HCT116 (cell line): ENCODE results near the gene ACOT7. TPM values are rescaled to one million over a fixed set of nuclear protein-coding genes. Genes with fewer than 3 reads are reported as not detected.

Source experiments
- ATAC-seq: fragments of 200-7000 bp; cut with Tn5 transposase; 2 replicates; pipeline ENCODE4 v1.9.1; 2020; ENCODE audit warnings: mild to moderate bottlenecking, moderate library complexity
- BruUV-seq: library from RNA; stranded (reverse); fragments of 400-500 nt; replicated peaks from 2 replicates; lab custom pipeline; 2021; lab: Mats Ljungman, UMichigan
- CTCF ChIA-PET: fragments of 300-600 bp; sonication (Branson Sonifier 250); formaldehyde crosslinking; loops from one replicate; lab custom pipeline; 2021; ENCODE audit warnings: antibody characterized with exemption; lab: Charles Lee
- POLR2A ChIA-PET: fragments of 300-600, 350-600 bp; sonication (Branson Sonifier 250); formaldehyde crosslinking; loops from one replicate; lab custom pipeline; 2021; ENCODE audit warnings: antibody characterized with exemption; lab: Charles Lee
- RAD21 ChIA-PET, 2 experiments: fragments of 300-600 bp; sonication (Branson Sonifier 250); formaldehyde crosslinking; loops; one replicate each; lab custom pipeline; 2023; ENCODE audit warnings: low total read pairs in 2 of 2; ENCODE audit not compliant: uncharacterized antibody in 2 of 2, unreplicated experiment in 2 of 2, low non-redundant PET in 1 of 2; lab: Charles Lee
- DNase-seq: peaks from one replicate; pipeline ENCODE4 v3.0.0-alpha.2; 2010; ENCODE audit warnings: low read depth, low spot score
- H2AFZ ChIP-seq: fragments of 200-600 bp; shearing (Covaris generic), sonication (generic); 2 replicates; pipeline ENCODE4 v1.6.1; 2017; ENCODE audit warnings: low read depth, mixed run types, mixed read lengths, antibody characterized with exemption, low read length; ENCODE audit not compliant: poor library complexity, severe bottlenecking
- H3K27ac ChIP-seq: 2 replicates; pipeline ENCODE4 v1.5.1; 2012; ENCODE audit warnings: low read depth, low read length
- H3K27me3 ChIP-seq: fragments of 200-600 bp; sonication (generic); 2 replicates; pipeline ENCODE4 v1.6.1; 2016; ENCODE audit warnings: mixed run types, low read length, mixed read lengths; ENCODE audit not compliant: insufficient read depth
- H3K36me3 ChIP-seq, 2 experiments: fragments of 200-500 bp in 1 of 2; fragments of 200-600 bp in 1 of 2; sonication (Bioruptor generic) in 1 of 2; sonication (generic) in 1 of 2; 2 replicates each; pipeline versions ENCODE4 v1.5.1 to v1.6.1; 2014 to 2016; ENCODE audit warnings: low read length in 2 of 2, inconsistent platforms in 1 of 2, mixed read lengths in 1 of 2, mixed run types in 1 of 2; ENCODE audit not compliant: insufficient read depth in 2 of 2, control insufficient read depth in 1 of 2
- H3K4me1 ChIP-seq, 2 experiments: fragments of 200-600 bp in 1 of 2; sonication (generic) in 1 of 2; 2 replicates each; pipeline versions ENCODE4 v1.5.1 to v1.6.1; 2012 to 2017; ENCODE audit warnings: low read length in 2 of 2, inconsistent platforms in 1 of 2, mild to moderate bottlenecking in 1 of 2, mixed read lengths in 1 of 2, mixed run types in 1 of 2, moderate library complexity in 1 of 2; ENCODE audit not compliant: insufficient read depth in 2 of 2, control insufficient read depth in 1 of 2
- H3K4me2 ChIP-seq: fragments of 200-600 bp; sonication (generic); 2 replicates; pipeline ENCODE4 v1.6.1; 2017; ENCODE audit warnings: mixed run types, low read length, mixed read lengths
- H3K4me3 ChIP-seq, 2 experiments: fragments of 200-600 bp in 1 of 2; sonication (generic) in 1 of 2; replicated peaks in 1 of 2; 2 replicates each; pipeline ENCODE4 v1.5.1; 2011 to 2016; ENCODE audit warnings: low read length in 2 of 2, control low read depth in 1 of 2, low read depth in 1 of 2, mild to moderate bottlenecking in 1 of 2, mixed read lengths in 1 of 2, mixed run types in 1 of 2
- H3K79me2 ChIP-seq: fragments of 200-600 bp; sonication (generic); 2 replicates; pipeline ENCODE4 v1.6.1; 2017; ENCODE audit warnings: mild to moderate bottlenecking, mixed run types, low read length, moderate library complexity, mixed read lengths; ENCODE audit not compliant: insufficient read depth
- H3K9ac ChIP-seq: fragments of 200-600 bp; sonication (generic); 2 replicates; pipeline ENCODE4 v1.6.1; 2016; ENCODE audit warnings: low read length, mixed read lengths
- H3K9me2 ChIP-seq: fragments of 200-600 bp; sonication (generic), shearing (Covaris generic); 2 replicates; pipeline ENCODE4 v1.6.1; 2017; ENCODE audit warnings: mixed run types, mild to moderate bottlenecking, moderate library complexity; ENCODE audit not compliant: insufficient read depth
- H3K9me3 ChIP-seq, 2 experiments: fragments of 200-500 bp in 1 of 2; fragments of 200-600 bp in 1 of 2; sonication (Bioruptor generic) in 1 of 2; sonication (generic) in 1 of 2; 2 replicates each; pipeline ENCODE4 v1.6.1; 2014 to 2017; ENCODE audit warnings: low read length in 2 of 2, mixed read lengths in 2 of 2, inconsistent platforms in 1 of 2, low read depth in 1 of 2, mild to moderate bottlenecking in 1 of 2, mixed run types in 1 of 2, moderate library complexity in 1 of 2; ENCODE audit not compliant: control insufficient read depth in 1 of 2, insufficient read depth in 1 of 2
- H4K20me1 ChIP-seq: fragments of 200-600 bp; sonication (generic), shearing (Covaris generic); 2 replicates; pipeline ENCODE4 v1.6.1; 2017; ENCODE audit warnings: mixed run types, mild to moderate bottlenecking, moderate library complexity; ENCODE audit not compliant: insufficient read depth
- CBX3 ChIP-seq: IDR thresholded peaks from 2 replicates; pipeline ENCODE4 v1.6.1; 2012; ENCODE audit warnings: low read depth
- CTCF ChIP-seq, 3 experiments: fragments of 200-600 bp in 1 of 3; sonication (generic) in 1 of 3; IDR thresholded peaks in 2 of 3; conservative IDR thresholded peaks in 1 of 3; 2 replicates each; pipeline ENCODE4 v1.5.1; 2012 to 2017; ENCODE audit warnings: low read depth in 2 of 3, low read length in 2 of 3, antibody characterized with exemption in 1 of 3, borderline replicate concordance in 1 of 3, control low read depth in 1 of 3, mild to moderate bottlenecking in 1 of 3, mixed read lengths in 1 of 3, mixed run types in 1 of 3, moderate library complexity in 1 of 3; ENCODE audit not compliant: insufficient read depth in 1 of 3
- EGR1 ChIP-seq: IDR thresholded peaks from 2 replicates; pipeline ENCODE4 v1.6.1; 2012; ENCODE audit warnings: low read depth
- EZH2 ChIP-seq: fragments of 200-600 bp; sonication (generic); IDR thresholded peaks from 2 replicates; pipeline ENCODE4 v1.6.1; 2017; ENCODE audit warnings: antibody characterized with exemption, mixed run types
- POLR2A ChIP-seq: IDR thresholded peaks from 2 replicates; pipeline ENCODE4 v1.7.0; 2011; ENCODE audit warnings: borderline replicate concordance; ENCODE audit not compliant: insufficient read depth, insufficient read length; ENCODE audit errors: extremely low read depth
- POLR2AphosphoS5 ChIP-seq: IDR thresholded peaks from 2 replicates; pipeline ENCODE4 v1.6.1; 2011; ENCODE audit warnings: mild to moderate bottlenecking, low read depth, low read length, moderate library complexity
- RAD21 ChIP-seq: IDR thresholded peaks from 2 replicates; pipeline ENCODE4 v1.6.1; 2012; ENCODE audit warnings: low read depth, mild to moderate bottlenecking
- SP1 ChIP-seq: IDR thresholded peaks from 2 replicates; pipeline ENCODE4 v1.6.1; 2012; ENCODE audit warnings: low read depth
- SRF ChIP-seq: IDR thresholded peaks from 2 replicates; pipeline ENCODE4 v1.6.1; 2012; ENCODE audit warnings: low read depth
- TCF7L2 ChIP-seq: IDR thresholded peaks from 2 replicates; pipeline ENCODE4 v1.7.0; 2011; ENCODE audit warnings: borderline replicate concordance, inconsistent platforms; ENCODE audit not compliant: insufficient read depth, insufficient read length; ENCODE audit errors: extremely low read depth
- YY1 ChIP-seq: IDR thresholded peaks from 2 replicates; pipeline ENCODE4 v1.6.1; 2011; ENCODE audit warnings: low read length, low read depth, moderate library complexity, mild to moderate bottlenecking; ENCODE audit not compliant: insufficient replicate concordance; ENCODE audit errors: extremely low read depth
- ZFX ChIP-seq: fragments of 450-650 bp; IDR thresholded peaks from 2 replicates; pipeline ENCODE4 v1.6.1; 2017
- intact Hi-C: fragments of 100-400 bp; cut with micrococcal nuclease; formaldehyde crosslinking; loops from 2 replicates; pipeline ENCODE4 v1.10.0; 2022
- total RNA-seq: library from RNA; stranded (reverse); gene quantifications from one replicate; pipeline ENCODE4 v1.2.1, GENCODE V29; 2021; ENCODE audit not compliant: unreplicated experiment

Gene ACOT7
- total RNA-seq, 1 experiment from 2014 or later: 162 TPM

- no peak for TF ChIP-seq POLR2AphosphoS5
- no peak for TF ChIP-seq SP1
- no peak for TF ChIP-seq EGR1
- no peak for TF ChIP-seq CTCF (IDR thresholded peaks at IDR 0.05 in 2 of 3, conservative IDR thresholded peaks at IDR 0.05 in 1 of 3; ENCODE audit: borderline replicate concordance in 1 of 3, insufficient read depth in 1 of 3, low read depth in 2 of 3, low read length in 2 of 3)
These were observed 32.1 kb upstream of the ACOT7 start (continued) for GRCh38 chr1:6425658-6426057.

DNA sequence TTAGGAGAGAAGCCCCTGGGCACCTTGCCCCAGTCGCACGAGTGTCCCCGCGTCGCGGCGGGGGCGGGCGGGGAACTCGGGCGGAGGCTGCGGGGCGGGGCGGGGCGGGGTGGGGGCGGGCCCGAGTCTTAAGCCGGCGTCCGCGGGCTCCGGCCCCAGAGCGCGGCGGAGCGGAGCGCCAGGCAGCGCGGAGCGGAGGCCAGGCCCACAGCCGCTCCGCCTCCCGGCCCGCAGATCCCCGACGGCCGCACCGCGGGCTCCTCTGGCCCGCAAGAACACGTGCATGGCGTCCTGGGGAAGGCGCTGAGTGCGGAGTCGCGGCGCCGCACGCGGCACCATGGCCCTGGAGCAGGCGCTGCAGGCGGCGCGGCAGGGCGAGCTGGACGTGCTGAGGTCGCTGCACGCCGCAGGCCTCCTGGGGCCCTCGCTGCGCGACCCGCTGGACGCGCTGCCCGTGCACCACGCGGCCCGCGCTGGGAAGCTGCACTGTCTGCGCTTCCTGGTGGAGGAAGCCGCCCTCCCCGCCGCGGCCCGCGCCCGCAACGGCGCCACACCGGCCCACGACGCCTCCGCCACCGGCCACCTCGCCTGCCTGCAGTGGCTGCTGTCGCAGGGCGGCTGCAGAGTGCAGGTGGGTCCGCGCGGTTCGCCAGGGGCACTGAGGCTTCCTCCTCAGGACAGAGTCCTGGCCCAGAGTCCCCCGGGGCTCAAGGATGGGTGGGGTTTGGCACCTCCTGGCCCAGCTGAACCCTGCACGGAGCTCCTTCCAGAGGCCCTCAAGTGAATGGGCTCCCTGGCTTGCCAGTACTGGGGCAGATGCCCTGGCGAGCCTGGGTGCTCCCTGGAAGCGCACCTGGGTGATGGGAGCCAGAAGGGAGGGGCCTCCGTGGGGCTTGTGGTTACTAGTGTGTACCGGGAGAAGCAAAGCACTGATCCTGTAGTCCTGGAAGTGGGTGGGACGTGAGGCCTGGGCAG, 31.3 kb upstream of the ACOT7 start, which contains the start of gene ESPN:
ESPN (plus strand) TSS at position 158 of the 975 bp plus-strand sequence; CDS start at position 338, 180 bp downstream.
- Histone ChIP-seq H3K4me2 (peak within 1 kb of the TSS; percentile 83), H3K27ac (peak within 1 kb of the TSS; percentile 81), H3K27me3 (no peaks in the 10 kb centered on the region), H3K4me1 (peaks cover 61 to 83% of the 10 kb centered on the region in 2 experiments), H2AFZ (peak within 1 kb of the TSS; percentile 3), H3K79me2 (peaks cover 11% of the 10 kb centered on the region; the same call in 1 of the 2 replicates), H3K9ac (peak within 1 kb of the TSS; percentile 73), H4K20me1 (no peaks in the 10 kb centered on the region), H3K9me3 (no peaks in the 10 kb centered on the region), H3K9me2 (no peaks in the 10 kb centered on the region), H3K4me3 (peak within 1 kb of the TSS; percentile 62 to 76), H3K36me3 (no peaks in the 10 kb centered on the region)
- intact Hi-C loops: no loop called here
- RAD21 ChIA-PET: no interaction called here
- CTCF ChIA-PET: interaction anchor here (1.4 kb wide), 2 partner anchors 13 to 15 kb away, joined by 5 to 8 read pairs; no protein-coding TSS in a partner anchor
- POLR2A ChIA-PET: no interaction called here
- no peak for DNase-seq
- BruUV-seq: no TSS peak
- TF ChIP-seq SRF (no peak), ZFX (peak; percentile 93; the same call in 1 of the 2 replicates), TCF7L2 (no peak), YY1 (no peak), CBX3 (no peak), POLR2A (peak; percentile 96), POLR2AphosphoS5 (peak; percentile 97), RAD21 (no peak), EZH2 (no peak)
- peak; percentile 33 for ATAC-seq
